Breast epithelium (tissue), 3 donors: ENCODE measurements around the gene CBFA2T3.

Source experiments
- POLR2A ChIP-seq: fragments of 450-650 bp; IDR thresholded peaks from one replicate; pipeline ENCODE4 v1.6.1; 2016; ENCODE audit warnings: antibody characterized with exemption, mild to moderate bottlenecking, moderate library complexity
- POLR2AphosphoS5 ChIP-seq, 3 donors: sonication (generic); formaldehyde crosslinking; IDR thresholded peaks; one replicate each; pipeline ENCODE4 v1.6.1; 2017; ENCODE audit warnings: antibody characterized with exemption in 3 of 3
- TF ChIP-seq, protein P1 (sequence below), 3 donors: fragments of 450-650 bp; IDR thresholded peaks; one replicate each; pipeline ENCODE4 v1.5.1; 2016 to 2017; ENCODE audit warnings: antibody characterized with exemption in 3 of 3, mild to moderate bottlenecking in 3 of 3, moderate library complexity in 3 of 3

DNA sequence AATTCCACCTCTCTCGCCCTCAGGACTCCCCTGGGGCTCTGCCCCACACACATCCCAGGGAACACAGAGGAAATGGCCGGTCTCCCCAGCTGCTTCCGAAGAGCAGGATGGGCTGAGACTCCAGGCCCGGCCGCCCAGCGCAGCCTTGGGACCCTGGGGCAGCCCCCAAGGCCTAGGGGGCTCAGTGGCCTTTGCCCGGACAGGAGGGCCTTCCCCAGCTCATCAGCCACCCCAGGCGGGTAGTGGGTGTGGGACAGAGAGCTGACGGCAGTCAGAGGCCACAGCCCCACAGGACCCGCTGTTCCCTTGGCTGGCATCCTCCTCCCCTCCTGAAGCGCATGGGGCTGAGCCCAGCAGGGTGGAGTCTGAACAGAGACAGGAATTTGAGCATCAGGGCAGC lies 6.2 kb upstream of the CBFA2T3 start:
- TF ChIP-seq, protein P1, sequence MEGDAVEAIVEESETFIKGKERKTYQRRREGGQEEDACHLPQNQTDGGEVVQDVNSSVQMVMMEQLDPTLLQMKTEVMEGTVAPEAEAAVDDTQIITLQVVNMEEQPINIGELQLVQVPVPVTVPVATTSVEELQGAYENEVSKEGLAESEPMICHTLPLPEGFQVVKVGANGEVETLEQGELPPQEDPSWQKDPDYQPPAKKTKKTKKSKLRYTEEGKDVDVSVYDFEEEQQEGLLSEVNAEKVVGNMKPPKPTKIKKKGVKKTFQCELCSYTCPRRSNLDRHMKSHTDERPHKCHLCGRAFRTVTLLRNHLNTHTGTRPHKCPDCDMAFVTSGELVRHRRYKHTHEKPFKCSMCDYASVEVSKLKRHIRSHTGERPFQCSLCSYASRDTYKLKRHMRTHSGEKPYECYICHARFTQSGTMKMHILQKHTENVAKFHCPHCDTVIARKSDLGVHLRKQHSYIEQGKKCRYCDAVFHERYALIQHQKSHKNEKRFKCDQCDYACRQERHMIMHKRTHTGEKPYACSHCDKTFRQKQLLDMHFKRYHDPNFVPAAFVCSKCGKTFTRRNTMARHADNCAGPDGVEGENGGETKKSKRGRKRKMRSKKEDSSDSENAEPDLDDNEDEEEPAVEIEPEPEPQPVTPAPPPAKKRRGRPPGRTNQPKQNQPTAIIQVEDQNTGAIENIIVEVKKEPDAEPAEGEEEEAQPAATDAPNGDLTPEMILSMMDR (IDR thresholded peaks at IDR 0.05), result no peak
- TF ChIP-seq POLR2A (no peak), POLR2AphosphoS5 (IDR thresholded peaks at IDR 0.05) (no peak)
